GM21619 (cell line): ENCODE results near the gene MIA.
"Not testable (repeated sequence)": the region's sequence is repeated elsewhere in the genome, so short reads cannot be mapped to it uniquely, and the experiment has no call there.

Experiments
- ATAC-seq: cut with Tn5 transposase; IDR thresholded peaks from one replicate; pipeline ENCODE4 v1.9.1; 2021; ENCODE audit not compliant: unreplicated experiment

The MIA gene

DNA sequence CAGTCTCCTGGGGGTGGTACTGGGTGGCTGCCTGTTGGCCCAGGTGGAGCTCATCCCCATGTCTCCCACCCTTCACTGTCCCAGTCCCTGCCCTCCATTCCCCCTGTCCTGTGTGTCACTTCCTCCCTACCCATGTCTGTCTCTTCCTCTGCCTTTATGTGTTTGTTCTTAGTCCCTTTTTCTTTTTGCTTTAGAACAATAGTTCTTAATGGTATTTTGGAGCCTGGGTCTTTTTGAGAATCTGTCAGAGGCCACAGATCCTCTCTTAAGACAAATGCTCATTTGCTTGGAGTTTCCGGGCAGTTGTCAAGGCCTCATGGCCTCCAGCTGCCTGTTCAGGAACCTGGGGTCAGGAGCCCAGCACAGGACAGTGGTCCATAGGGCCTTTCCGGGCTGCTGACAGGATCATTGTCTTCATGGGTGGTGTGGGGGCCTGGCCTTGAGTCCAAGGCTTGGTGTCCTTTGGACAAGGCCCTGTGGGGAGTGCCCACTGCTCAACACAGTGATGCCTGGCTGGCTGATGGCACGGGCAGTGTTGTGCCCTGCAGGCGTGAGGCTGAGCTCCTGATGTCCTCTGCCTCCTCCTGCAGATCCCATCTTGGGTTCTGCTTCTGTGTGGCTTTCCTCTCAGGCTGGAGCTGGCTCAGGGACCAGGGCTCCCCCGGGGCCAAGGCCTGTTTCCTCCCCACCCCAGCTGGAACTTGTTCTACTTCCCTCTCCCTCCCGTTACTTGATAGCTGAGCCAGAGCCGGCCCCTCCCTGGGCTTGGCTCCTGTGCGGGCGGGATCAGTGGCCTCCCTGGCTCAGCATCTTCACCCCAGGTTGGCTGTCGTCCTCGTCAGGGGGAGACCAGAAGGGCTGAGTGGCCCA is 27.2 kb downstream of the MIA start:
- ATAC-seq, result no peak

DNA sequence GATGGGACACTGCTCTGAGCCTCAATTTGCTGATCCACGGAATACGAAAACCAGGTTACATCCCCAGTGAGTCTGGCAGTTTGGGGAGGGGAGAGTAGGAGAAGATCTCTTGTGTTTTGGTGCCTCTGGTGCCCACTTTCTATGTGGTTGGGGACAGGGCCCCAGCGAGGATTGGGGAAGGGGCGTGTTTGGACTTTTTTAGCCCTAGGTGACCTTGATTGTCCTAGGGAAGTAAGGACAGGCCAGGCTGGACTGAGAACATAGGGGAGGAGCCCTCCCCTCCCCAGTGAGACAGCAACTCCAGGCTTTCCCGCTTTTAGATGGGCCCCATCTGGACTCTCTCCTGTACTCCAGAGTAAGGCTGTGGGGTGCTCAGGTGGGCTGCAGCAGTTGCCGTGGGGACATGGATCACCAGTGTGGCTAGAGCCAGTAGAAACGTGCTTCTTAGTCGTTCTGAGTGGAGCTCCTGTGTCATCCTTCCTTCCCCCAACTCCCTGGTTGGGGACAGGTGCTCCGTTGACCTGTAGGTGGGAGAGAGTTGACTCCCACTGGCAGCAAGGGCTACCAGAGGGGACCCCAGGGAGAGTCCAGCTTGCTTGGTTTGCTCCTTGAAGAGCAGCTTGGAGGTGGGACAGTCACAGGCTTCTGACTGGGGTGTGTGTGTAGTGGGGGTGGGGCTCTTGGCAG is 28.0 kb downstream of the MIA start:
- ATAC-seq, result no peak

DNA sequence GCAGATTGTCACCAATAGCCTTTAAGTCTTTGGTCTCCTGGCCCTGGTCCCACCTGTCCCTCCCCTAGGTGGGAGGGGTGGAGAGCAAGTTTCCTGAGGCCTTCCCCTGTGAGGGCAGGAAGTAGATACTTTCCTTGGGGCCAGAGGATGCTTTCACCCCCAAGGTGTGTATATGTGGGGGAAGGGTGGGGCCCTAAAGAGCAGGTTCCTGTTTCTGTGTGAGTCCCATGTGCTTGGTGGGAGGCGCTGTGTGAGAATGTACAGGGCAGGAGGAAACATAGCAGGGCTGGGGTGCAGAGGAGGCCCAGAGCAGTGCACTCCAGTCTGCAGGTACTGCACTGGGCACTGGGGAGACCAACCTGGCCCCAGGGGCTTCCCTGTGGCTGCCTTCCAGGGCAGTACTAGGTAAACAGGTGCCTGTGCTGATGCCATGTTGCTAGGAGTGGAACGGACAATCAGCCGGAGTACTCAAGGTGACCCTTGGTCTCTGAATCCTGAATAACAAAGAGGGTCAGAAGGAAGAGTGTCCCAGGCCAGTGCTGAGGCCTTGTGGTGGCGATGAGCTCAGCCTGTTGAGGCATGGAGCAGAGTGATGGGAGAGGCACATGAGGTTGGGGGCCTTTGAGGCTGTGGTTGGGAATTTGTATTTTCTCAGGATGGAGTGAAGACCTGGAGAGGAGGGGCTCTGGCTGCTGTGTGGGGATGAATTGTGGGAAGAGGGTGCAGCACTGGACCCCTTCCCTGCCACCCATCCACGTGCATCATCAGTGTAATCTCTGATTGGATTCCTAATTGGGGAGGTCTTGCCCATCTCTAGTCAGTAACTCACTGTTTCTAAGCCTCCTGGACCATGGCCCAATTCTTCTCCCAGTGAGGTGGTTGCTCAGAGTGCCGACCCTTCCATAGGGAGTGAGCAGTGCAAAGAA is 28.8 kb downstream of the MIA start:
- no peak for ATAC-seq

DNA sequence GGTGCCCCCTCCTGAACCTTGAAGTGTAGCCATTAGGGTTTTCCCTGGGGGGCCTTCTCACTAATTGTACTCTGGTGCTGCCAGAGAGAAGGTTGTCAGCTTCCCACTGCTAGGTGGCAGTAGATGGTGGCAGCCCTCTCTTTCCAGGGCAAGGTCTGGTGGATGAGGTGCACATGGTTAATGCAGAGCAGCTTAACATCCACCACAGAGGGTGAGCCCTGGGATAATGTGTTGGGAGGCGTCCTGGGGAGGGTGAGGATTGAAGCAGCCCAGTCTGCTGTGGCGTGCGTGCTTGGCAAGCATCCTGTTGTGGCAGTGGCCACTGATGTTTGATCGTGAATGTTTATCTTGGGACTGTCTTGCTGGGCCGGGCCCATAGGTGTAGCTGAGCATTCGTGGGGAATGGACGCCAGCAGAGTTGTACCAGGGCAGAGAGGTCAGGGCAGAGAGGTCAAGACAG is 29.5 kb downstream of the MIA start:
- no peak for ATAC-seq

DNA sequence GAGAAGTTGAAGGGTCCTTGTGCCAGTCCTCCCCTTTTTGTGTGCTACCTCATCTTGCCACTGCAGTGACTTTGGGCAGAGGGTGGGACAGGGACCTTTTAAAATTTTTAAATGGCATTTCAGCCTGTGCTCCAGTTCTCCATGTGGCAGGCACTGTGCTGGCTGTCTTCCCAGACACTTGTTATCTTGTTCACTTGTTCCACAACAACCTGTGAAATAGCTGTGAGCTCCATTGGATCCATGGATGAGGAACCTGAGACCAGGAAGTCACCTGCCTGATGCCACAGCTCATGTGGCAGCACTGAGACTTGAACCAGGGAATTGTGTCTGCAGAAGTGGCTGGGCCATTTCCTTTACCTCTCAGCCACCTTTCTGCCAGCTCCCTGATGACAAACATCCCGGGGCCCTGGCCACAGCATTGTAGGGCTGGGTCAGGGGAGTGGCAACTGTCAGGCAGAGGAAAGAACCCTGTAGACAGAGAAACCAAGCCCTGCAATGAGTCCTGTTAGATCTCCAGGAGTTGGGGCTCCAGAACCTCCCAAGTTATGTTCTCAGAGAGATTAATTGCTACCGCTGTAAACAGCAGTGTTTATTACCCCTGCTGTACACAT is 30.0 kb downstream of the MIA start:
- ATAC-seq, result no peak

DNA sequence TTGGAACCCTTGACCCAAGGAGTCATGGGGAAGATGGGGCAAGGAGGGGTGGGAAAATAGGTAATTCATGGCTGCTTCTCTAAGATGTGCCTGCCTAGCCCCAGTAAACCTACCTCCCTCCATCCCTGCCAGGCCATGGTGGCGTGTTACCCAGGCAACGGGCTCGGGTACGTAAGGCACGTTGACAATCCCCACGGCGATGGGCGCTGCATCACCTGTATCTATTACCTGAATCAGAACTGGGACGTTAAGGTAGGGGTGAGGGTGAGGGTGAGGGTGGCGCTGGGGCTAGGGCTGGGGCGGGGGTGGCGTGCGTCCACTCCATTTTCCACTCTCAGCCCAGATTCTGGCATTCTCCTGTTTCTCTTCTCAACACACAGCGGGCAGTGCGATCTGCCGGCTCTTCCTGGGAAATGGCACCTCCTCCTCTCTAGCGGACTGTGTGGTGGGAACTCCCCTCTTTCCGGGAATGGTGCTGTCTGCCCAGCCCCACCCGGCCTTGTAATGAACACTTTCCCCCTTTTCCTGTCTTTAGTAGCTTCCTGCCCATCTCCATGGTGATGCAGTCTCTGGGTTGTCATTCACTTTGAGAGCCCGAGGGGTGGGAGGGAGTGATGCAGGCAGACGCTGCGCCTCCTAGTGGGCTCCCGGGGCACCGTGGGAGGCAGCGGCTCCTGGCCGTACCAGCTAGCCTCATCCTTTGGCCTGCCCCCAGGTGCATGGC is 31.3 kb downstream of the MIA start:
- no peak for ATAC-seq

DNA sequence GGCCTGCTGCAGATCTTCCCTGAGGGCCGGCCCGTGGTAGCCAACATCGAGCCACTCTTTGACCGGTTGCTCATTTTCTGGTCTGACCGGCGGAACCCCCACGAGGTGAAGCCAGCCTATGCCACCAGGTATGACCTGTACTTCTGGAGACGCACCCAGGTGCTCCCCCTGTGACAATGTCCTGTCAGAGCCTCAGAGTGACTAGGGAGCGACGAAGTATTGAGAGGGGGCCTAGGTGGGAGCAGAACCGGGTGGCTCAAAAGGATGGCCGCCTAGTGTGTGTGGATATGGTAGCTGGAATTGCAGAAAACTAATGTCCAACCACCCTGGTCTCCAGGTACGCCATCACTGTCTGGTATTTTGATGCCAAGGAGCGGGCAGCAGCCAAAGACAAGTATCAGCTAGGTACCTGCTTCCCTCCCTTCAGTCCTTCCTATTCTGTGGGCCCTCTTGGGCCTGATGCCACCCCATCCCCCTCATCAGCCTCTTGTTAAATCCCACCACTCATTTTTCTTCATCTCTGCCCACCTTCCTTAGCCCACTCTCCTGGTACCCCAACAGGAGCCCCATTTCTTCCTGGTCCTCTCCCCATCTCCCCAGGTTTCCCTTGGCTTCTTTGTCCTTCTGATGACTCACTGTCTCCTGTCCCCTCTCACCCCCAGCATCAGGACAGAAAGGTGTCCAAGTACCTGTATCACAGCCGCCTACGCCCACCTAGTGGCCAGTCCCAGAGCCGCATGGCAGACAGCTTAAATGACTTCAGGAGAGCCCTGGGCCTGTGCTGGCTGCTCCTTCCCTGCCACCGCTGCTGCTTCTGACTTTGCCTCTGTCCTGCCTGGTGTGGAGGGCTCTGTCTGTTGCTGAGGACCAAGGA is 32.1 kb downstream of the MIA start:
- no peak for ATAC-seq

DNA sequence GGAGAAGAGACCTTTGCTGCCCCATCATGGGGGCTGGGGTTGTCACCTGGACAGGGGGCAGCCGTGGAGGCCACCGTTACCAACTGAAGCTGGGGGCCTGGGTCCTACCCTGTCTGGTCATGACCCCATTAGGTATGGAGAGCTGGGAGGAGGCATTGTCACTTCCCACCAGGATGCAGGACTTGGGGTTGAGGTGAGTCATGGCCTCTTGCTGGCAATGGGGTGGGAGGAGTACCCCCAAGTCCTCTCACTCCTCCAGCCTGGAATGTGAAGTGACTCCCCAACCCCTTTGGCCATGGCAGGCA is 32.7 kb downstream of the MIA start:
- no peak for ATAC-seq

DNA sequence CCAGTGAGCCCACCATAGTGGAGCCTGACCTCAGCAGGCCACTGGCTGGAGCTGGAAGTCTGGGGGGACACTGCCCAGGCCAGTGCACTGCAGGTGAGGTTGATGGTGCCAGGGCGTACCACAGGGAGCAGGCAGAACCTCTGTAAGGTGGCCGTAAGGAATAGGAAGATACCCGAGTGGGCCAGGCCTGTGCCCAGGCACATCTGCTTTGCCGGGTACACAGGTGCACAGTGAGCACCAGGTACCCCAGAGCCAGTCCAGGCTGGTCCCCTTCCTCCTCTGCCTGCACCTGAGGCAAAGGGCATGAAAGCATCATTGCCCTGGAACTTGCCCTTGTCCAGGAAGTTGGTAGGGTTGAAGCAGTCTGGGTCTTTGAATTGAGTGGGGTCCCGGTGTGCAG is 33.2 kb downstream of the MIA start:
- no peak for ATAC-seq

DNA sequence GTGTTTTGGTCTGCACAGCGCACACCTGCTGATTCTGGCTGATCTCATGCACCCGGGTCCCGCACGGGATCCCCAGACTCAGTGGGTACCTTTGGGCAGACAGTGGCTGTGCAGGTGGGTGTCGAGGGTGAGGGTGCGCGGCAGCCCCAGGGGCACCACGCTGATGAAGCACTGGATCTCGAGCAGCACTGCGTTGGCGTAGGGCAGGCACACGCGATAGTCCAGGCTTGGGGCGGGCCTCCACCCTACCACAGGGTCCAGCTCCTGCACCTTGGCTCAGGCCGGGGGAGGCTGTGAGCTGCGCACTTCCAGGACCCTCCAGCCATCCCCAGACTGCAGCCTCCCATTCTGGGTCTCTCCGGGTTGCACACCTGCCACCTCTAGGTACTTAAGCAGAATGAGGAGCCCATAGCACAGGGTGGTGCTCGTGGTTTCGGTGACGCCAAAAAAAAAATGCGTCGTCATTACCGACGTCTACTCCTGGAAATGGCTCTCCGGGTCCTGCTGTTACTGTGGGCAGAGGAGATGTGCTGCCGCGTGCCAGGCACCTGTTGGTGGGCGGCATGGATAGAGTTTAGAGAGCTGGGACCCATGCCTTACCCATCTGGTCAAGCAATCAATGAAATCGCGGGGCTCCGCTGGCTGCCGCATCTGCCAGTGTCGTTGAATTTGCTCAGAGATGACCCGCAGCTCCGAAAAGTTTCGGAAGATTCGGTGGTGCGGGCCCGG is 34.2 kb downstream of the MIA start:
- no peak for ATAC-seq

DNA sequence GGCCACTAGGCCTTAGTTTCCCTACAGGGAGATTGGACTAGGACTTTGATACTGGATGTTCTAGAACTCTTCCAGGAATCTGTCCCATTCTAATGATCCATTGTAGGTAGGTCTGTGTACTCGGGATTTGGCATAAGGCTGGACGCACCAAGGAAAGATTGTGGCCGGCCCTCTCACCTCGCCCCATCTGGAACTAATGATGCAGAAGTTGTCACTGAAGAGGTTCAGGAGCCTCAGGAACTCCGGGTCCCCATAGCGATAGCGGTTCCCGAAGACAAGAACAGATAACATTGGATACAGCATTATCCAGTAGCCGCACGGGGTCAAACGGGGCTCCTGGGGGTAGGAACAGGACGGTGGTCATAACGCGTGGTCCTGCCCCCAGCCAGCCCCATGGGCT is 34.8 kb downstream of the MIA start:
- no peak for ATAC-seq

DNA sequence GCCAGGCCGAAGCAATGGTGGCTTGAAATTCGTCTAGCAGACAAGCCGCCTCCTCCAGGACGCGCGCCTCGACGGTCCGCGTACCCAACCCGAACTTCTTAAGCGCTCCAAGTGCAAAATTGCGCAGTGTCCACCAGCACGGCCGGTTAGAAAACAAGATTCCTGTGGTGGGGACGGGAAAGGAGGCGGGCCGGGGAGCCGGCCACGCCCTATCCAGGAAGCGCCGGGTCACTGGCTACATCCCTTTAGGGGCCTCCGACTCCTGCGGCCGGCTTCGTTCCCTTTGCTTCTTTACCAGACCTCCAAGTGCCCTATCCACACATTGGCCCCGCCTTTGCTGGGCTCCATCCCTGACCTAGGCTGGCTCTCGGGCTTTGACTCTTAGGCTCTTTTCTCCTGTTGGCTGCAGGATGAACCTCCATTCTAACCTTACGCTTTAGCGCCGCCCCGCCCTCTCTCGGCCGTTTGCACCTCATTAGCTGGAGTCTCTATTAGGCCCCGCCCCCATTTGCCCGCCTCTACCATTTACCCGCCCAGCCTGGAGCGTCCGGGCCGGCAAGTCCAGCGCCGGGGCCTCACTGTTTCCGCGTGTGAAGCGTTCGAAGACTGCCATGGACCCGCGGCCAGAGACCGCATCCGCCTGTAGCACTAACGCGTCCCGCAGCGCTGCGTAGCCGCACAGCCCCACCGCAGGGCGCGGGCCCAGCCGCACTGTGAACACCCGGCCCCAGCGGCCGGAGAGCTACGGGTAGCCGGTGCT is 35.5 kb downstream of the MIA start:
- ATAC-seq, result peak; percentile 55

DNA sequence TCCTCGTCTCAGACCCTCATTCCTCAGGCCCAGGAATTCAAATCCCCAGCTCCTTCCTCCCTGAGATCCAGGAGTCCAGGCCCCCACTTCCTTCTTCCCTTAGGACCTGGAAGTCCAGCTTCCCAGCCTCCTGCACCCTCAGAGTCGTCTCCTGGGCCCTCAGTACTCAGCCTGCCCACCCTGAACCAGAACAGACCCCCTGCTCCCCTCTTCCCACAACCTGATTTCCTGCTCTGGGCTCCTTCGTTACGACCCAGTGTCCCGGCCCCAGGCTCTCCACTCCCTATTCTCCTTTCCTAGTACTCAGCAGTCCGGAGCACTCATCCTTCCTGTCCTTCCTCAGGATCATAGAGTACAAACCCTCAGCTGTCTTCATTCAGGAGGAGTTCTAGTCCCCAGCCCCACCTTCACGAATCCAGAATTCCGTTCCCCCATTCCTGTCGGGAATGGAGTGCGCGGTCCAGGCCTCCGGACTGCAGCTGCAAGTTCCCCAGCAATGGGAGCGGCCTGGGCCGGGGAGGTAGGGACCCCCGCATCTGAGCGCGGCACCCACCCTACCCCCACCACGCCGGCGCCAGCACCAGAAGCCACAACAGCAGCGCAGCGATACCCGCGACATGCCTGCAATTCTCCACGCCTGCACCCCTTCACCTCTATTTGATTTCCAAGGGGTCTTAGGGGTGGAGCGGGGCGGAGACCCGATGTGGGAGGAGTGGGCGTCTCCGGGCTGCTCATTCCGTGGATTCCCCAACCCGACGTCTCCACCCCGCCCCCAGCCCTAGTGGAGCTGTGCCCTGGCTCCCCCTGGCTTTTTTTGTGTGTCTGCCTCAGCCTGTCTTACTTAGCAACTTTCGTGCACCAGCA is 36.4 kb downstream of the MIA start:
- ATAC-seq, result no peak

DNA sequence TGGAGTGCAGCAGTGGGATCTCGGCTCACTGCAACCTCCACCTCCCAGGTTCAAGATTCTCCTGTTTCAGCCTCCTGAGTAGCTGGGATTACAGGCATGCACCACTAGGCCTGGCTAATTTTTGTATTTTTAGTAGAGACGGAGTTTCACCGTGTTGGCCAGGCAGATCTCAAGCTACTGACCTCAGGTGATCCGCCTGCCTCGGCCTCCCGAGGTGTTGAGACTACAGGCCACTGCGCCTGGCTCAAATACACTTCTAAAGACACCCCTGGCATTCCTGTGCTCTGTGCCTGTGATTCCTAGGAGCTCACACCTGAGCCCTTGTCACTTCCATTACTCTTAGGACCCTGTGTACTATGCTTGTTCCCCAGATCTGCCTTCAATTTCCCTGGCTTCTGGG is 37.2 kb downstream of the MIA start:
- ATAC-seq, result not testable (repeated sequence)

DNA sequence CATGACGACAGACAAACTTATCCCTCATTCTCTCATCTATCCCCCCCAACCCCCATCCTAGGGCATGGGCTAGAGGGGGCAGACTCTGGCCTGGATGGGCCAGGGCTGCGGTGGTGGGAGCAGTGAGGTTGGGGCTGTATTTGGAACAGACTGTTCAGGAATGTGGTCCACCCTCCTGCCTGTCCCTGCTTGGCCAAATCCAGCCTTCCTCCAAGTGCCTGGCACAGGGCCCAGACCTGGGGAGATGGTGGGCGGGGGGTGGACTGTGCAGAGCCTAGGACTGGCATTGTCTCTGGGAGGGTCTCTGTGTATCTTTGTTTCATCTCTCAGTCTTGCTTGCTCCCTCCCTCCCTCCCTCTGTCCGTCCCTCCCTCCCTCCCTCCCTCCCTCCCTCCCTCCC is 37.9 kb downstream of the MIA start:
- ATAC-seq, result no peak

DNA sequence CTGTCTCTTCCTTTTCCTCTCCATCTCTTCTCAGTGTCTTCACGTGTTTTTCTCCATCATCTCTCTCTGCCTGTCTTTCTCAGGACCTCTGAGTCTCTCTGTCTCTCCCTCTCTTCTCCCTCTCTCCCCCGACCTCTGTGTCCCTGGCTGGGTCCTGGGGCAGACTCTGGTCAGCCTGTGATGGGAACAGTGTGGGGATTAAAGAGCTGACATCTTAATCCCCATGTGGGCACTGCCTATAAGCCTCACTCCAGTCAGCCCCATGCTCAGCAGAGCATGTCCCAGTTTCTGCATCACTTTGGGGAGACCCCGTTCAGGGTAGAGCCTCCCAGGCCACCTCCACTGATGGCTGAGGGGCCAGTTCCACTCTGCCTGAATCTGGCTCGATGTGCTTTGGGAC is 39.9 kb downstream of the MIA start:
- ATAC-seq, result no peak
